ENCODE measurements around the gene ATE1.
"Not testable (repeated sequence)": the region's sequence is repeated elsewhere in the genome, so short reads cannot be mapped to it uniquely, and the experiment has no call there.

The ATE1 gene

GRCh38 chr10:121739114-121739513, 188.7 kb downstream of the ATE1 start:
- DNase-seq = no peak

GRCh38 chr10:121736315-121737130, 191.3 kb downstream of the ATE1 start:
- DNase-seq = no peak

- DNase-seq = no peak
Observed at GRCh38 chr10:121735263-121735662, 192.6 kb downstream of the ATE1 start.

DNA sequence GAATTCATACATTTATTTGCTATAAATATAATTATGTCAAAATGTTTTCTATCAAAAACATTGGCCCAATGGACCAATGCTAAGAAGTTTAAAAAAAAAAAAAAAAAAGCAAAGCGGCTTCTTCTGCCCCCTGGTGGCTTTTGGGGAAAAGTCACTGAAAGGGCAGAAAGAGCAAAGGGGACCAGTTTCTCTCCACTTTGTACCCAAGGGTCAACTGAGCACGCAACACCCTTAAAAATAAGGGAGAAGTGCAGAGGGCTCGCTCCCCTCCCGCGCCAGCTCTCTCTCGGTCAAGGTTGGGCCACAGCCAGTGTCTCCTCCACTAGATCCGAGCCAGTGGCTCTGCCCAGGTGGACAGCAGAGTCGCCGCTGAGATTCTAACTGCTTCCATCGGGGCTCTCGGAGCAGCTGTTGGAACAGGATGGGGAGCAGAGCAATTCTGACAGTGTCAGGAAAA, 193.2 kb downstream of the ATE1 start:
- DNase-seq = peak in 9 of 51 donors; percentile 5 to 39 (median 17)

DNA sequence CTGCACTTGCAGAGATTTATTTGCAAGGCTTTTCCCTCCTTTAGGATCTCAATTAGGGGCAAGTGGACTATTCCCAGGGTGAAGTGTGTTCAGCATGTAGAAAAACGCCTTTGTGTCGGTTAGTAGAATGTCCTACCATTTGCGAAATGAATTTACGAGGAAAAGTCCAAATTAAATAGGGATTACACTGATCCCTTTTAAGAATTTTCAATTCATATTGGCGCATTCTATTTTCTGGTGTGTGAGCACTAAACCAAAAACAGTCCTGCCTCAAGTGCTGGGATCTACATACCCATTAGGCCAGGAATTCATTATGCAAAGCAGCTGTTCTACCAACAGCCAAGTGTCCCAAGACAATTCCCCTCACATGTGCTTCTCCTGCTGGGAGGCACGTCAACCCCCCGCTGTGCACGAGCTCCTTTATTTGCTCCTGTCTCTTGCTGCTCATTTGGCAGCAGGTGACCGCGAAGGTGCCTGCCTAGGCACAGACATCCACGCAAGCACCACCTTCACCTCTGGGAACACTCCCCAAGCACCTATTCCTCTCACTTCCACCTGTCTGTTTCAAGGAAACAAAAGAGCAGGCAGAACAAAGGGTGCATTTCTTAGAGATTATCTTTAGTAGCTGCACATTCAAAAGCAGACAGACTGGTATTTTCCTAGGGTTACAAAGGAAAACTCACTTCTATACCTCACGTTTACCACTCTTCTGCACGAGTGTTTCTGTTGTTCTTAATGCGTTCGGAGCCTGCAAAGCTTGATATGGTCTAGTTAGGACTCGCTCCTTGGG, 195.0 kb downstream of the ATE1 start:
- DNase-seq = no peak

DNA sequence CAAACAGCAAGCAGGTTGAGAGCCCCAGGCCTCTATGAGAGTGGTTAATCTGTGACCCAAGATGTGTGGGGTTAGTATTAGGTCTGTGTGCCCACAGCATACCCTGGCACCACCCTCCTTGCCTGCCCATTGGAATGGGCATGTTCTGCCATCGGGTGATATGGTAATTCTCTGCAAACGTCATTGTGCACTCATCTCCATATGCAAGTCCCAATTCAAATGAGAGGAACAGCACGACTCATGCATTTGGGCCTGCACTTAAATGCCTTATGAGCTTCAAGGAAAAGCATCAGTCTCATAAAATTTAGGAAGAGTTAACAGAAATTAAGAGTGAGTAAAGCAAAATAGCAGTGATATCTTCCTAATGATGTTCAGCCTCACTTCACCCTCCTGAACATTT, 195.7 kb downstream of the ATE1 start:
- no peak for DNase-seq

DNA sequence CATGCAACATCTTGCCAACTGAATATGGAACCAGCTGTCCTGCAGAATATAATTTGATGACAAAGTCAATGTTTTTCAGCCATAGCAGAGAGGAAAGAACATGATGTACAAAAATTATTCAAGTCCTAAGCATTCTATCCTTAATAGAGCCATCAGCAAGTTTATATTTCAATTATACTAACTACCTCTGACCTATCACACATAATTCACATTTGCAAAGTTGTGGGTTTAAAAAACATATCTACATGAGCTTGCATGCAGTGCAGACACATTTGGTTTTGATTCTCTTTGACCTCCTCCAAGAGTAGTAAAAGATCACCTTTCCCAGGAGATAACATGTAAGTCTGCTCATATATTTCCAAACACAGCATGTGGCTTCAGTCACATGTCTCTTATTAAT, 203.5 kb downstream of the ATE1 start:
- no peak for DNase-seq

- DNase-seq = no peak
Observed at GRCh38 chr10:121722665-121723064, 205.2 kb downstream of the ATE1 start.

DNA sequence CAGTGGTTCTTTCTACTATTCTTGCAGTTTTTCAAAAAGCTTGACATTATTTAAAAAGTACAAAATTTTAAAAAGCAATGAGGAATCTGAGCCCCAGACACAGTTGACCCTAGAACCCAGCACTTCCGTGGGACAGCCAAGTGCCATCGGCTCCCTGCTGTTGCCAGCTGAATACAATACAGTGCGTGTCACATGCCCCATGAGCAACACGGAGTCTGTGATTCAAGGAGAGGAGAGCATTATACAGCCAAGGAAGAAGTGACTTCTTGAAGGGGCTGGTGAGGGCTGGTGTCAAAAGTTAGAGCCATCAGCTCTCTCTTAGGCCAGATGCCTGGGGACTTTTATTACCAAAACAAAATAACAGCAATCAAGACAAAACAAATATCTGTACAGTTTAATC, 206.6 kb downstream of the ATE1 start:
- DNase-seq = peak in 2 of 51 donors; percentile 10 to 21

GRCh38 chr10:121715969-121716368, 211.9 kb downstream of the ATE1 start:
- DNase-seq = no peak

DNA sequence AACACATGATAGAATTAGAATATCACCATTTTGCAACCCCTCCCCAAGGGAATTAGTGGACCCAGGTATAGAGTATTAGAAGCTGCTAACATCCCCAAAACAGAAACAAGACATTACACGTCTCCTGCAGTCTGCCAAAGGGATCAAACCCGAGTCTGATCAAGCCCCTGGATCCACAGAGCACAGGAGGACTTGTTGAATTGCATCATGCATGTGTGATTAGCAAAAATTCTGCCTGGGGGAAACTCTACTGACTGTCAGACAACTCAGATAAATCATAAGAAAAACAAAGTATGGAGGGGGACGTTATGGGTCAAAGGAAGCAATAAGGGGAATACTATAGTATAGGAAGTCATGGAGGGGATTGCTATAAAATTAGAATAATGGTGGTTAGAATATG, 212.8 kb downstream of the ATE1 start:
- no peak for DNase-seq

- DNase-seq = no peak
Observed at GRCh38 chr10:121713486-121713885, 214.3 kb downstream of the ATE1 start.

DNA sequence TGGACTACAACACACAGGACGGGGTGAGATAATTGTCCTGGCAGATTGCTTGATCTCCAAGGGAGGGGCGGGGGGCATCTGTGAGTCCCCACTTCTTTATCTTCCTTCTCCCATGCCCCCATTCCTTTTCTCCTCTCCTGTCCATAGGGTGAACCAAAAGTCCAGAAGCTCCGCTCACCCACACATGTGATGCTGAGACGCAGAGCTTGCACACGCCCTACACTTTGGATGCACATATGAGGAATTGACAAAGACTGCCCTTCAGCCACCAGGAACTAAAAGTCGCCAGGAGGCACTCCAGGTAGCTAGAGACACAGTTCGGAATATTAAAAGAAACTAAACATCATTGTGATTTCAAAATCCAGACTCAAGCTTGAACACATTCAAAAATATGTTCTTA, 216.9 kb downstream of the ATE1 start:
- no peak for DNase-seq

DNA sequence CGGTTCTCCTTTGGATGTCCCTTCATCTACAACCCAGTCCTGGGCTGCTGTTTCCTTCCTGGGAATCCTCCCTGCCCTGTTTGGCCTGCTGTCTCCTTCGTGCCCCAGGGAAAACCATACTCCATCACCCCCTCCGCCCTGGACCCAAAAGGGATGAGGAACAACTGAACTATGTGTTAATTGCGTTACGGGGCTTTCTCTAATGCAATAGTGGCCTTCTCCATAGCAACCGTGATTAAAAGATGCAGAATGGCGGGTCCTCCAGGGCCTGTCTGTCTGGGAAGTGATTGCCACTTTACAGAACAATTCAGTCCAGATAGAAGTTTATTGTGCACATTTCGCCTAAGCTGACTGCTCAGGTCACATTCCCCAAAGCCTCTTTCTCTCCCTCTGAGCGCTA, 217.6 kb downstream of the ATE1 start:
- DNase-seq = no peak

DNA sequence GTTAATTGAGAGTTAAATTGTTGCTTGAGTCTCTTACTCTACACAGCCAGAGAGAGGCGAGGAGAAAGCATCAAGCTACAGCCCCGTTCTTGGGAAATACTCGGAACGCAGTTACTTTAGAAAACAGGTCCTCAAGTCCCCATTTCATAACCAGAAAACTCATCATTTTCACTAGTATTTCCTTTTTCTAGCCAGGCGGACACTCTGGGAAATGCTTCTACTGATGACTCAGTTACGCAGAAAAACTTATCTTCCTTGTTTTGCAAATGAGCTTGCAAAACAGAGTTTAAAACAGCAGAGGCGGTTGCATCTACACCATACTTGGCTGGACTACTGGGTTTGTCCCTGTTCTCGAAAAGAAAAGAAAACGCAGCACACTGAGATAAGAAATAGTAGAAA, 218.2 kb downstream of the ATE1 start:
- no peak for DNase-seq

DNA sequence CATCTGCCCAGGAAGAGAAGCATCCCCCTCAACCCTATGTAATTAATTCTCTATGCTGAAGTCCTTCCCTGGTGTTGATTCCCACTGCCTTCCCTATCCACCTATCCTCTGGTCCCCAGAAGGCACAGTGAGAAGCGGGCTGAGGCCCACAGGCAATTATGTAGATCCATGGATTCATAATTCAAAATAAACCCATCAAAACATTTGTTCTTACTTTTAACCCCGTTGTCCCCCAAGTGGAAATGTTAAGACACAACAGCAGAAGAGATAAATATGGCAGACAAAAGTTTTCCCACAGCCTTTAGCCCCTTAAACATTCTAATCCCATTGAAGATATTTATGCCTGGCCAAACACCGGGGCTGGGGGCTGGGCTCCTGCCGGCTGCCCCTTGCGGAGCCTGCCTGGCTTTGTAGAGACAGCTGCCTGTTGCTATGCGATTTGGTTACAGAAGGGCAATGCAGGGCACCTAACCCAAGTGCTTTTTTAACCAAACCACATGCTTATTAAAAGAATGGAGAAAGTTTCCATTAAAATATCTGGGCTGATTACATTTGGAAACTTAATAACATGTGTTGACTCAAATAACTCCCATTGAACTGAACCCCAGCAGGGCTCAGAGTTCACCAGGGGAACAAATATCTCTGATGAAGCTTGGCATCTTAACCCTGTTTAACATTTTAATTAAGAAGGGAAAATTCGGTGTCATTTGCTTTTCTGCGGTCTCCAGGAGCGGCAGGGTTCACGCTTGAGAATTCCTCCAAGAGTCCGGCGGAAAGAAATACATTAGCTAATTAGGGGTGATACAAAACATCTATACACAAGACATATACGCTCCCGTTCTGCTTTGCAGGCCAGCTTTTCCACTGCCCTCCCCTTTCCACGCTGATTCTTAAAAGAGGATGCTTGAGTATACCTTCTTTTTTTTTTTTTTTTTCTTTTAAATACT, 218.8 kb downstream of the ATE1 start:
- peak in 1 of 51 donors; percentile 15 for DNase-seq

DNA sequence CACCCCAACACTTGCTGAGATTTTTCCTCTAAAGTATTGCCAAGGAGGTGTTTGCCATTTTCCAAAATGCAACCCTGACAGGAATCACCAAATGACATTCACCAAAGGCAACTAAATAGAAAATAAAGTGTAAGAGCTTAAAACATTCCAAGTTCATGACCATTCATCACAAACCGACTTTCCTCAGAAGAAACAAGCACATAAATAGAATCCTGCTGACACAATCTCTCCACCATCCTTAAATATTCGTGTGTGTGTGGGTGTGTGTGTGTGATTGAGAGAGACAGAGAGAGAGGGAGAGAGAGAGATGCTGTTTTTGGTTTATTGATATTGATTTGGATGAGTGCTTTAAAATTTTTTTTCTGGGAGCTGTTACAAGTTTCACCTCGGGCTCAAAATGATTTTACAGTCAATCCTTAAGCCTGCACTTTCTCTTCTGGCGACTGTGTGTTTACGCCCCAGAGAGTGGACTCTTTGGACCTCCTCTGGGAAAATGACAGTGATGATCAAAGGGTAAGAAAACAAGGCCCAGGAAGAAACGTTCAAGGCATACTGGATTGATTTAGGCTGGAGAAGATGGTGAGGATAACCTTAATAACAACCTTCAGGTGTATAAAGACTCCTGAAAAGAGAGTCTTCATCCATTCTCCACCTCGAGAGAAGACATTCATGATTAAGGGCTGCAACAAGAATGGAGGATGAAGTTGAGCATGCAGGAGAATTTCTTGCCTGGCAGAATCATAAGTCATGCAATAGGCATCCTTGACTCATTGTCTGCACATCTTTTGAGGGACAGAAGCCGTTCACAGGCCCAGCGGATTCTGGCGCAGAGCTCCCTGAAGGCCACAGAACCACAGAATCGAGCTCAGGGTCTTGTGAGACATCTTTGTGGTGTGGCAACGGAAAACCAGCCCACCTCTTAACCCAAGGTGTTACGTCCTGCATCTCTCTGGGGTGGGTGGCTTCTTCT, 225.2 kb downstream of the ATE1 start:
- no peak for DNase-seq

DNA sequence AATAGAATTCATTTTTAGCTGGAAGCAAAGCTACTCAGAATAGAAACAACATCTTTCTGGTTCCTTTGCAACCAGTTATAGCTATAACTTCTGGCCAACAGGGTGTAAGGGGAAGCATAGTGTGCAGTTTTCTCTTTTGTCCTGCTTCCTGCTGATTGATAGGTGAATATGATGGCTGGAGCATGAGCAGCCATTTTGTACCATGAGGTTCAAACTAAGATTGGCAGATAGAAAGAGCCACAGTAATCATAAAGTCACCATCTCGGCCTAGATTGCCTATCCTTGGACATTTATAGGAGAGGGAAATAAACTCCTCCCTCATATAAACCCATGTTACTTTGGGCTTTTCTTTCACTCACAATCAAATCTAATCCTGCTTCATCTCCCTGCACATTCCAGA, 227.4 kb downstream of the ATE1 start:
- DNase-seq = no peak

DNA sequence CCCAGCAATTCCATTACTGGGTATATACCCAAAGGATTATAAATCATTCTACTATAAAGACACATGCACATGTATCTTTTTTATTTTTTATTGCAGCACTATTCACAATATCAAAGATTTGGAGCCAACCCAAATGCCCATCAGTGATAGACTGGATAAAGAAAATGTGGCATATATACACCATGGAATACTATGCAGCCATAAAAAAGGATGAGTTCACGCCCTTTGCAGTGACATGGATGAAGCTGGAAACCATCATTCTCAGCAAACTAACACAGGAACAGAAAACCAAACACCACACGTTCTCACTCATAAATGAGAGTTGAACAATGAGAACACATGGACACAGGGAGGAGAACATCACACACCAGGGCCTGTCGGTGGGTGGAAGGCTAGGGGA, 228.1 kb downstream of the ATE1 start:
- DNase-seq = not testable (repeated sequence)

- no peak for DNase-seq
Observed at GRCh38 chr10:121698902-121699301, 228.9 kb downstream of the ATE1 start.

Data from hypothalamus (tissue), 51 donors.